ENCODE data around the gene SENP7. TPM values are rescaled to one million over a fixed set of nuclear protein-coding genes. Genes with fewer than 3 reads are reported as not detected.
A peak's percentile ranks its signal among the peaks of the same experiment; 100 is the strongest.
"Not testable (repeated sequence)": the region's sequence is repeated elsewhere in the genome, so short reads cannot be mapped to it uniquely, and the experiment has no call there.

Gene SENP7
- total and polyA plus RNA-seq, 2 experiments from 2014 or later = 5.0 to 9.0 TPM

GRCh38 chr3:101468676-101469075 is 44.3 kb downstream of the SENP7 start:
- H3K9me2 ChIP-seq (ENCODE audit: insufficient read depth); DNase-seq (ENCODE audit: low spot score); H3K36me3 Mint-ChIP-seq (ENCODE audit: low read depth); H3K27ac ChIP-seq (ENCODE audit: low read depth); H3K36me3 ChIP-seq (ENCODE audit: insufficient read depth); H3K4me2 ChIP-seq; H3F3A ChIP-seq (replicated peaks; ENCODE audit: low read depth); H2AFZ ChIP-seq; ATAC-seq; H4K20me1 ChIP-seq (replicated peaks; ENCODE audit: insufficient read depth); H3K4me1 Mint-ChIP-seq; H3K27me3 ChIP-seq (ENCODE audit: insufficient read depth); H3K4me1 ChIP-seq (ENCODE audit: insufficient read depth); H3K27me3 Mint-ChIP-seq (ENCODE audit: insufficient read depth, low read depth, poor library complexity); H3K4me3 Mint-ChIP-seq; H3K79me2 ChIP-seq (replicated peaks; ENCODE audit: insufficient read depth); H3K4me3 ChIP-seq; H3K27ac Mint-ChIP-seq: not testable (repeated sequence)
- peaks cover 14% of the 10 kb centered on the region; the same call in 2 of the 3 replicates for H3K9me3 Mint-ChIP-seq

GRCh38 chr3:101467310-101467663 is 45.7 kb downstream of the SENP7 start:
- H3K4me3 ChIP-seq = peak overlapping the region; percentile 46; the same call in 1 of the 2 replicates
- H3K9me2 ChIP-seq (ENCODE audit: insufficient read depth); H3K79me2 ChIP-seq (replicated peaks; ENCODE audit: insufficient read depth); ATAC-seq; H3K4me1 ChIP-seq (ENCODE audit: insufficient read depth); H3K4me1 Mint-ChIP-seq; H3K36me3 ChIP-seq (ENCODE audit: insufficient read depth); H3K27ac ChIP-seq (ENCODE audit: low read depth); H3K27me3 Mint-ChIP-seq (ENCODE audit: insufficient read depth, low read depth, poor library complexity); DNase-seq (ENCODE audit: low spot score); H4K20me1 ChIP-seq (replicated peaks; ENCODE audit: insufficient read depth); H3K27ac Mint-ChIP-seq; H3K36me3 Mint-ChIP-seq (ENCODE audit: low read depth); H3K4me3 Mint-ChIP-seq; H3K27me3 ChIP-seq (ENCODE audit: insufficient read depth); H3F3A ChIP-seq (replicated peaks; ENCODE audit: low read depth): not testable (repeated sequence)
- peak overlapping the region; percentile 84; the same call in 1 of the 2 replicates for H2AFZ ChIP-seq
- peaks cover 14% of the 10 kb centered on the region; the same call in 2 of the 3 replicates for H3K9me3 Mint-ChIP-seq
- peak overlapping the region; percentile 75 for H3K4me2 ChIP-seq

GRCh38 chr3:101466465-101467309 is 46.3 kb downstream of the SENP7 start:
- peak overlapping the region; percentile 43; the same call in 1 of the 2 replicates for H3K27ac Mint-ChIP-seq
- H3K4me1 Mint-ChIP-seq = peaks cover 6% of the 10 kb centered on the region; the same call in 2 of the 3 replicates
- H3K9me3 Mint-ChIP-seq = peaks cover 13% of the 10 kb centered on the region; the same call in 2 of the 3 replicates

GRCh38 chr3:101464235-101464634 is 48.8 kb downstream of the SENP7 start:
- Histone ChIP-seq H3K27ac (ENCODE audit: low read depth) (no peak overlapping the region), H4K20me1 (replicated peaks; ENCODE audit: insufficient read depth) (no peaks in the 10 kb centered on the region), H3K79me2 (replicated peaks; ENCODE audit: insufficient read depth) (no peaks in the 10 kb centered on the region; the same call in 1 of the 2 replicates), H3K4me3 (no peak overlapping the region), H3K36me3 (ENCODE audit: insufficient read depth) (0 out of 2 replicates have a peak, but pooled peaks cover 5% of the 10 kb centered on the region), H3K4me1 (ENCODE audit: insufficient read depth) (peaks cover 3% of the 10 kb centered on the region; the same call in 1 of the 2 replicates), H2AFZ (no peak overlapping the region), H3F3A (replicated peaks; ENCODE audit: low read depth) (no peaks in the 10 kb centered on the region), H3K4me2 (no peak overlapping the region), H3K9me2 (ENCODE audit: insufficient read depth) (no peaks in the 10 kb centered on the region), H3K27me3 (ENCODE audit: insufficient read depth) (no peaks in the 10 kb centered on the region)
- Mint-ChIP-seq H3K9me3 (peaks cover 4% of the 10 kb centered on the region; the same call in 2 of the 3 replicates), H3K4me3 (no peak overlapping the region), H3K27me3 (ENCODE audit: insufficient read depth, low read depth, poor library complexity) (no peaks in the 10 kb centered on the region), H3K36me3 (ENCODE audit: low read depth) (peaks cover 2% of the 10 kb centered on the region; the same call in 2 of the 3 replicates), H3K4me1 (peaks cover 6% of the 10 kb centered on the region; the same call in 2 of the 3 replicates), H3K27ac (no peak overlapping the region)
- no peak for DNase-seq (ENCODE audit: low spot score)
- ATAC-seq = no peak
- TF ChIP-seq ZNF462 (CRISPR knock-in tag; IDR thresholded peaks at IDR 0.05) (no peak), STAT1 (IDR thresholded peaks at IDR 0.05; ENCODE audit: unreplicated experiment) (no peak), NANOG (IDR thresholded peaks at IDR 0.05; ENCODE audit: borderline replicate concordance) (no peak)

More at GRCh38 chr3:101466465-101467309, 46.3 kb downstream of the SENP7 start:
- H3K4me3 ChIP-seq = peak overlapping the region; percentile 46
- Mint-ChIP-seq H3K27me3 (ENCODE audit: insufficient read depth, low read depth, poor library complexity) (peaks cover 2% of the 10 kb centered on the region), H3K36me3 (ENCODE audit: low read depth) (peaks cover 2% of the 10 kb centered on the region; the same call in 2 of the 3 replicates), H3K4me3 (peak overlapping the region; percentile 39; the same call in 1 of the 3 replicates)
- H2AFZ ChIP-seq = peak overlapping the region; percentile 84
- no peaks in the 10 kb centered on the region for H3K9me2 ChIP-seq (ENCODE audit: insufficient read depth)
- H3K27ac ChIP-seq (ENCODE audit: low read depth) = 0 out of 2 replicates have a peak overlapping the region, but pooled peaks have one; percentile 45
- 0 out of 2 replicates have a peak, but pooled peaks cover 5% of the 10 kb centered on the region for H3K36me3 ChIP-seq (ENCODE audit: insufficient read depth)
- H3K4me2 ChIP-seq = peak overlapping the region; percentile 75
- ATAC-seq (peak; percentile 36; the same call in 1 of the 3 replicates), DNase-seq (ENCODE audit: low spot score) (peak; percentile 38)
- peaks cover 3% of the 10 kb centered on the region; the same call in 1 of the 2 replicates for H3K4me1 ChIP-seq (ENCODE audit: insufficient read depth)
- no peak for TF ChIP-seq NANOG (IDR thresholded peaks at IDR 0.05; ENCODE audit: borderline replicate concordance)
- no peaks in the 10 kb centered on the region; the same call in 1 of the 2 replicates for H3K79me2 ChIP-seq (replicated peaks; ENCODE audit: insufficient read depth)
- no peaks in the 10 kb centered on the region for H3F3A ChIP-seq (replicated peaks; ENCODE audit: low read depth)
- H3K27me3 ChIP-seq (ENCODE audit: insufficient read depth) = no peaks in the 10 kb centered on the region
- no peaks in the 10 kb centered on the region for H4K20me1 ChIP-seq (replicated peaks; ENCODE audit: insufficient read depth)
